HG03457 (cell line): ENCODE measurements around the gene FKBP4.

ENCODE experiments used
- ATAC-seq: cut with Tn5 transposase; IDR thresholded peaks from one replicate; pipeline ENCODE4 v1.9.1; 2021; ENCODE audit warnings: moderate number of reproducible peaks; ENCODE audit not compliant: unreplicated experiment

FKBP4 gene

DNA sequence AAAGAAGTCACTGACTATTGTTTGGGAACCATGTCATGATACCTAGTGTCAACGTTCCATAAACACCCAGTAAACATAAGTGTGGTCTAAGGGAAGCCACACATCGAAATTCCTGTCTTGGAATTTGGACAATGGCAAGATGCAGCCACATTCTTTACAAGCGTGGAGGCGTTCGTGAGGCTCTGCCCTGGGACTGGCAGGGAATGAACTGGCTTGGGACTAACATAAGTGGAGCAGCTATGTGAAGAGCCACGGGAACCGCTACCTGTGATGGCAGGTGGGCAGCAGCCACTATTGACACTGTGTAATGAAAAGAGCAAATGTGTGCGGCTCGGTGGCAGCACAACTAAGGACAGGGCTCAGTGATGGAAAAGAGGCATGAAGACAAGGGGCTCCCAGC lies 50.0 kb downstream of the FKBP4 start:
- no peak for ATAC-seq

DNA sequence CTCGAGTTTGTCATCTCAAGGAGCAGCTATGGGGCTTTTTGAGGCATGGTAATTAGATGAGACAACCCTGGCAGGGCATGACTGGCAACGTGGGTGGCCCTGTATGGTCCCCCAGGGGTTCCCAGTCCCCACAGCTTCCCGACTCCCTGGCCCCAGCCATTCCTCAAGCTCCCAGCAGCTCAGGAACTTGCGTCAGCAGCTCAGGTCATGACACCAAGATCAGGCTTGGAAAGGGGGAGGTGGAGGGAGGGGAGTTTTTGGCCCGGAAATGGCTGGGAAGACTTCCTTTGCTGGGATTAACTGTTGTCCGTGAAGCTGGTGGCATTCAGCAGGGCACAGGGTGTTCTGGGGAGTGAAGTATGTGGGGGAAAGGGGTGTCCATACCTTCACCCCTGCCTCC lies 50.5 kb downstream of the FKBP4 start:
- ATAC-seq: no peak

DNA sequence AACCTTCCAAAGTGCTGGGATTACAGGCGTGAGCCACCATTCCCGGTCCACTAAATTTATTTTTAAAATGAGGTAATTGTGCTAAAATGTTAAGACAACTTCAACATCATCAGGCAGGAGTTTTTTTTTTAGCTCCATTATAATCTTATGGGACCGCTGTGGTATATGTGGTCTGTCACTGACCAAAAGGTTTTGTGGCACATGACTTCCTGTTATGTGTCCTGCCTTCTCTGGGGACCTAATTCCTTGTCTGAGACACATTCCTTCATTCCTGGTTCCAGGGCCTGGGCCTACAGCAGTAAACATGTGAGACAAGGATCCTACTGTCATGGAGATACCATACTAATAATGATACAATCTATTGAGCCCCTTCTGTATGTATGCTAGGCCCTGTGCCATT lies 57.2 kb downstream of the FKBP4 start:
- ATAC-seq: no peak

DNA sequence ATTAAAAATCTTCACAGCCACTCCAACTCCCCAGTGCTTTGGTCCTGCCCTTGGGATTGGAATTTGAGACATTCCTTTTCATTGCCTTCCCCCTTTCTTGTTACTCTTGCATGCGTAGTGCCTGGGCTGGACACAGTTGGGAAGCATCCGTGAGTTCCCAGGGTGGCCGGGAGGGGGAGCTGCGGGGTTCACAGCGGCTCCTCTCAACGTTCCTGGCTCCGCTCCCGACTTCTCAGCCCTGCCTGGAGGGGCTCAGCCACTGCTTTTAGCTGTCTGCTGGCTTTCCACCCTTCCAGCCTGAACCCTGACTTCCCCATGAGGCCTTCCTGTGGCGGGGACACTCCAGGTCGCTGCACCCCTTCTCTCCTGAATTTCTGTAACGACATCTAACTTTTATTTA lies 58.9 kb downstream of the FKBP4 start:
- ATAC-seq: no peak
